Left hindlimb (tissue), 1 donor: ENCODE results near the gene C10orf90.

Source experiments
- DNase-seq: peaks from one replicate; pipeline ENCODE4 v3.0.0-alpha.2; 2018

Gene C10orf90

GRCh38 chr10:126458466-126458865, 212.0 kb downstream of the C10orf90 start:
- DNase-seq = no peak

DNA sequence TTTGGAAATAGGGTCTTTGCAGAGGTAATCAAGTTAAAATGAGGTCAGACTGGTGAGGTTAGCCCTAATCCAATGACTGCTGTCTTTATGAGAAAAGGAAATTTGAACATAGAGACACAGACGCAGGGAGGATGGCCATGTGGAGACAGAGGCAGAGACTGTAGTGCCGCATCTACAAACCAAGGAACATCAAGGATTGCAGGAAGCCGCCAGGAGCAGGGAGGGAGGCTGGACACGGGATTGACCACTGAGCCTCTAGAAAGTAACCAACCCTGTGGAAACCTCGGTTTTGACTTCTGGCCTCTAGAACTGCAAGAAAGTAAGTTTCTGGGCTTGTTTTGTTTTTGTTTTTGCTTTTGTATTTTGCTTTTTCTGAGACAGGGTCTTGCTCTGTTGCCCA, 213.9 kb downstream of the C10orf90 start:
- no peak for DNase-seq

- no peak for DNase-seq
Observed at GRCh38 chr10:126455766-126456405, 214.6 kb downstream of the C10orf90 start.

- no peak for DNase-seq
Observed at GRCh38 chr10:126455036-126455765, 215.3 kb downstream of the C10orf90 start.

DNA sequence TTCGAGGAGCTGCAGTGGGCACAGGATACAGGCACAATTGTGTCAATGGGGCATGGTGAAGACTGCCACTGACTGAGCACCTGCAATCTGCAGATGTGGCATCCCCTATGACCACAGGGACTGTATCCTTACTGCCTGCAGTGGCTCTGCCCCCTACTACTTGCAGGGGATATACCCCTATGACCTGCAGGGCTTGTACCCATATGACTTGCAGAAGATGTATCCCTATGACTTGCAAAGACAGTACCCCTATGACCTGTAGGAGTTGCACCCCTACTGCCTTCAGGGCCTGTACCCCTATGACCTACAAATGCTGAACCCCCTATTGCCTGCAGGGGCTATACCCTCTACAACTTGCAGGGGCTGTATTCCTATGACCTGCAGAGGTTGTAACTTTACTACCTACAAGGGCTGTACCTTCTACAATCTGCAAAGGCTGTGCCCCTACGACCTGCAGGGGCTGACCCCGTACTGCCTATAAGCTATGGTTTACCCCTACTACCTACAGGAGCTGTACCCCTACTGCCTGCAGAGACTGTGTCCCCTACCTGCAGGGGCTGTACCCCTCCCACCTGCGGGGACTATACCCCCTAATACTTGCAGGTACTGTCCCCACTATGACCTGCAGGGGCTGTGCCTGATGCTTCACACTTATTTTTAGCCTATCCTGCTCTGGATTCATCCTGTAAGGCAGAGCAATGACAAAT, 216.3 kb downstream of the C10orf90 start:
- DNase-seq = no peak

GRCh38 chr10:126452245-126452644, 218.2 kb downstream of the C10orf90 start:
- no peak for DNase-seq

- DNase-seq = no peak
Observed at GRCh38 chr10:126448091-126448490, 222.4 kb downstream of the C10orf90 start.

- no peak for DNase-seq
Observed at GRCh38 chr10:126439942-126440341, 230.6 kb downstream of the C10orf90 start.

DNA sequence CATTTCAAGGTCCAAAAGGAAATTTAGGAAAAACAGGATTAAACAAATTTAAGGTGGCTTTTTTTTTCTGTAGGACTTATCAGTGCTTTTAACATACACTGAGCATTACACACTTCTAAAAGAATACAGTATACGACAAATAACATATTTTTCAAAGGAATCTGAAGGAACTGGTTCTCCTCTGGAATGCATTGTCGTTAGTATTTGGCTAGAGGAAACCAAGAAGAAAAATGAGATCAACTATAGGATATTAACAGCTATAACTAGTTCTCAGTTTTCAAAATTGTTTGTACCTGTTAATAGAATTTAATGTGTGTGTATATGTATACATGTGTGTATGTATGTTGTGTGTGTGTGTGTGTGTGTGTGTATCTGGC, 232.1 kb downstream of the C10orf90 start:
- no peak for DNase-seq

- DNase-seq = no peak
Observed at GRCh38 chr10:126437635-126438406, 232.7 kb downstream of the C10orf90 start.

- DNase-seq = no peak
Observed at GRCh38 chr10:126434235-126434634, 236.3 kb downstream of the C10orf90 start.

- DNase-seq = no peak
Observed at GRCh38 chr10:126433351-126433750, 237.1 kb downstream of the C10orf90 start.

- no peak for DNase-seq
Observed at GRCh38 chr10:126432507-126432906, 238.0 kb downstream of the C10orf90 start.

DNA sequence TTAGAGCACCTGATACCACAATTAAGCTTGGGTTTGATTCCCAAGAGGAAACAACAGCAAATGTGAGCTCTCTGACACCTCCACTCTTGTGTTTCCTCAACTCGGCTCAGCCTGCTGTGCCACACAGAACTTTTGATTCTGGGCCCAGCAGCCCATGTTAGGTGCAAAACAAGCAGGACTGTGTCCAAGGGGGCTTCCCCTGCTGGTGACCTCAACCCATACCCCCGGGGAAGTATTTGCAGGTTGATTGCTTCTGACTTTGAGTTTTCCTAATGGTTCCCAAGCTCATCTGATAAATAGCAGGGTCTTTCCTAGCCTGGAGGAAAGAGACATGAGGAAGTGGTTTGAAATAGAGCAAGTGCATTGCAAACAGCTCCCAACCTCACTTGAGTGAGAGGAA, 238.7 kb downstream of the C10orf90 start:
- no peak for DNase-seq

DNA sequence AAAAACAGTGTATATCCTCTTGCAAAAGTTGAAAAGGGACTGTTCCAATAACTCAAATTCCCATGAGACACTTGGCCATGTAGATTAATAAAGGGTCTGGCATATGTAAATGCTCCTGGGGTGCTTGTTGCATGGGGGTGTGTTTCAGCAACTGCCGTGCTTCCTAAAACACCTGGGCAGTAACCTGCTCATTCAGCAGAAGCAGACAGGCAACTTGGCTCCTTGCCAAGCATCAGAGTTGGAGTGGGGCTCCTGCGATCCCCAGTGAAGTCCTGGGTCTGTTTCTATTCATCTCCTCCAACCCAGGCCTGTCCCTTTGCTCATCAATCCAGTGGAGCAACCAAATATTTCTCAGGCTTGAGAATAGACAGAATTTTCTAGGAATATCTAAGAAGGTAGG, 240.0 kb downstream of the C10orf90 start:
- DNase-seq = no peak

DNA sequence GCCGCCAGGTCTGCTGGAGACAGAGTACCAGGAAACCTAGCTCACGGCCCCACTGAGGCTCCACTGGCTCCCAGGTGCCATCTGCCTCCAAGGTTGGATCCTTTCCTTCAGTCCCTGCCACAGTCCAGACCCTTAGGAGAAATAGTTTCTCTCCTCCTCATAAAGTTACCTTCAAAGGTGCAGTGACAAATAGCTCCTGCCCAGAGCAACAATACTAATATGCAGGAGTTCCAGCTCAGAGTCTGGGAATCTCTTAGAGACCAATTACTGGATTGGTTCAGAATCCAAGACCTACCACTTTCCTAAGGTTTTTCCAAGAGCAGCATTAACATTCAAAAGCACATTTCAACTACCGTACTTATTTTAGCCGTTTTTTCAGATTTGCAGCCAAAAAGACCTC, 241.2 kb downstream of the C10orf90 start:
- no peak for DNase-seq

- DNase-seq = no peak
Observed at GRCh38 chr10:126425489-126426065, 244.9 kb downstream of the C10orf90 start.

DNA sequence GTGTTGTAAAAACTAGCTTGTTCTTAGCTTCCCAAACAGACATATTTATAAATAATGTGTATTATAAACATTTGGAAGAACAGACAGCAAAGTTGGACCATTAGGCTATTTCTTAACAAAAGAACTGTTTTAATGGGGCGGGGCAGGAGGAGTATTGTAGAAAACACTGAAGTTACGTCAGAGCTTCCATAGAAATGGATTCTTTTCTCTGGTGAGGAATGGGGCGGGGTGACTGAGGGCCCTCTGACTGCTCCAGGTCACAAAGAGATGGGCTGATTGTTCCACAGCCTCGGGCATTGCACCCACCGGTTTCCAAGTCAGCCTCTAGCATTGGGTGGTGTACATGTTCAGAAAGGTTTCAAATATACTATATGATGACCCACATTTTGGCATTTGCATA, 245.5 kb downstream of the C10orf90 start:
- DNase-seq = no peak

- DNase-seq = no peak
Observed at GRCh38 chr10:126423732-126424491, 246.6 kb downstream of the C10orf90 start.

- DNase-seq = no peak
Observed at GRCh38 chr10:126422567-126422966, 247.9 kb downstream of the C10orf90 start.

GRCh38 chr10:126421756-126422256, 248.7 kb downstream of the C10orf90 start:
- peak; percentile 75 for DNase-seq
